Iris pigment epithelial cell (primary cell): ENCODE measurements around the gene IPO9.
A peak's percentile ranks its signal among the peaks of the same experiment; 100 is the strongest.

Experiments
- DNase-seq: peaks from one replicate; pipeline ENCODE4 v3.0.0-alpha.2; 2011; ENCODE audit warnings: low read depth

IPO9 gene

GRCh38 chr1:201905234-201905890, 76.4 kb downstream of the IPO9 start:
- no peak for DNase-seq

GRCh38 chr1:201906336-201906735, 77.4 kb downstream of the IPO9 start:
- DNase-seq = no peak

GRCh38 chr1:201907621-201908020, 78.7 kb downstream of the IPO9 start:
- DNase-seq = no peak

- DNase-seq = no peak
Observed at GRCh38 chr1:201911826-201912571, 83.0 kb downstream of the IPO9 start.

GRCh38 chr1:201912832-201913231, 83.9 kb downstream of the IPO9 start:
- peak; percentile 49 for DNase-seq

- DNase-seq = no peak
Observed at GRCh38 chr1:201914456-201915235, 85.7 kb downstream of the IPO9 start.

- peak; percentile 95 for DNase-seq
Observed at GRCh38 chr1:201916649-201917249, 87.8 kb downstream of the IPO9 start.

- DNase-seq = peak; percentile 91
Observed at GRCh38 chr1:201917362-201918033, 88.5 kb downstream of the IPO9 start.

- no peak for DNase-seq
Observed at GRCh38 chr1:201918343-201918742, 89.4 kb downstream of the IPO9 start.

GRCh38 chr1:201921952-201922558, 93.1 kb downstream of the IPO9 start:
- no peak for DNase-seq

- DNase-seq = no peak
Observed at GRCh38 chr1:201925301-201925567, 96.3 kb downstream of the IPO9 start.

- DNase-seq = peak; percentile 47
Observed at GRCh38 chr1:201925981-201926645, 97.2 kb downstream of the IPO9 start.

- DNase-seq = no peak
Observed at GRCh38 chr1:201928266-201928665, 99.3 kb downstream of the IPO9 start.

GRCh38 chr1:201930137-201930536, 101.2 kb downstream of the IPO9 start:
- no peak for DNase-seq

- no peak for DNase-seq
Observed at GRCh38 chr1:201930803-201931202, 101.8 kb downstream of the IPO9 start.
